HepG2 (cell line): Measurements from ENCODE around the gene TEKTIP1. TPM values are rescaled to one million over a fixed set of nuclear protein-coding genes. Genes with fewer than 3 reads are reported as not detected.

Experiments used
- ATAC-seq: fragments of 200-7000 bp; cut with Tn5 transposase; 3 replicates; pipeline ENCODE4 v1.9.1; 2020; ENCODE audit warnings: mild to moderate bottlenecking, moderate library complexity
- BruUV-seq: library from RNA; stranded (reverse); fragments of 400-500 nt; replicated peaks from 2 replicates; lab custom pipeline; 2021; lab: Mats Ljungman, UMichigan
- CTCF ChIA-PET: fragments of 300-600 bp; formaldehyde crosslinking; extraction: SDS; loops from one replicate; lab custom pipeline; 2021; ENCODE audit warnings: low total read pairs, inconsistent platforms, low intra/inter-chr PET ratio; lab: Yijun Ruan, JAX
- POLR2A ChIA-PET: fragments of 350-600 bp; sonication (Branson Sonifier 250); formaldehyde crosslinking; loops from one replicate; lab custom pipeline; 2020; ENCODE audit warnings: antibody characterized with exemption, inconsistent platforms; lab: Yijun Ruan, JAX
- DNase-seq: peaks from one replicate; pipeline ENCODE4 v3.0.0-alpha.2; 2015; ENCODE audit warnings: low spot score
- FAIRE-seq: peaks from 3 replicates; lab custom pipeline; 2011; peaks lifted over from hg19 to GRCh38; lab: Jason Lieb, UNC
- H2AFZ ChIP-seq: one replicate; pipeline ENCODE4 v1.6.1; 2011; ENCODE audit warnings: low read length, inconsistent platforms
- H3K27ac ChIP-seq: fragments of 300-600 bp; 3 replicates; pipeline ENCODE4 v1.8.0; 2011; ENCODE audit warnings: mixed run types, mild to moderate bottlenecking, mixed read lengths, low read length, inconsistent platforms; ENCODE audit not compliant: insufficient read depth; ENCODE audit errors: extremely low read length
- H3K27me3 ChIP-seq, 2 experiments: fragments of 200-600 bp in 1 of 2; 2 replicates in 1 of 2; 3 replicates in 1 of 2; pipeline versions ENCODE4 v1.6.0 to v1.8.0; 2011; ENCODE audit warnings: low read length in 2 of 2, mild to moderate bottlenecking in 2 of 2, moderate library complexity in 2 of 2, inconsistent platforms in 1 of 2; ENCODE audit not compliant: insufficient read depth in 2 of 2, control insufficient read depth in 1 of 2
- H3K36me3 ChIP-seq, 2 experiments: fragments of 200-600 bp in 1 of 2; replicated peaks in 1 of 2; 2 replicates in 1 of 2; 3 replicates in 1 of 2; pipeline versions ENCODE4 v1.5.1 to v1.8.0; 2011; ENCODE audit warnings: low read length in 2 of 2, inconsistent platforms in 1 of 2; ENCODE audit not compliant: insufficient read depth in 2 of 2, control insufficient read depth in 1 of 2
- H3K4me1 ChIP-seq: 2 replicates; pipeline ENCODE4 v1.5.1; 2012; ENCODE audit warnings: low read length, inconsistent platforms; ENCODE audit not compliant: insufficient read depth
- H3K4me2 ChIP-seq: 2 replicates; pipeline ENCODE4 v1.6.0; 2011; ENCODE audit warnings: low read depth, low read length, inconsistent platforms
- H3K4me3 ChIP-seq, 3 experiments: fragments of 200-600 bp in 1 of 3; sonication (generic), shearing (Covaris generic) in 1 of 3; replicated peaks in 1 of 3; 2 replicates each; pipeline ENCODE4 v1.5.1; 2011 to 2016; ENCODE audit warnings: low read length in 3 of 3, inconsistent platforms in 2 of 3, low read depth in 2 of 3, mild to moderate bottlenecking in 2 of 3, control low read depth in 1 of 3, mixed read lengths in 1 of 3; ENCODE audit not compliant: insufficient read depth in 1 of 3
- H3K79me2 ChIP-seq: one replicate; pipeline ENCODE4 v1.6.1; 2011; ENCODE audit warnings: low read length, inconsistent platforms; ENCODE audit not compliant: insufficient read depth
- H3K9ac ChIP-seq: 2 replicates; pipeline ENCODE4 v1.6.0; 2011; ENCODE audit warnings: mild to moderate bottlenecking, low read depth, low read length, inconsistent platforms; ENCODE audit not compliant: insufficient read depth
- H3K9me3 ChIP-seq: 2 replicates; pipeline ENCODE4 v1.5.1; 2012; ENCODE audit warnings: mild to moderate bottlenecking, low read length
- H4K20me1 ChIP-seq: 2 replicates; pipeline ENCODE4 v1.6.0; 2011; ENCODE audit warnings: inconsistent platforms, mild to moderate bottlenecking, low read length, moderate library complexity; ENCODE audit not compliant: insufficient read depth
- AGO2 ChIP-seq: fragments of 200-400 bp; formaldehyde crosslinking; optimal IDR thresholded peaks from 2 replicates; pipeline ENCODE3; 2017; ENCODE audit warnings: mild to moderate bottlenecking, low read depth, low read length, moderate library complexity
- HNRNPL ChIP-seq: fragments of 200-400 bp; formaldehyde crosslinking; IDR thresholded peaks from 2 replicates; pipeline ENCODE4 v1.6.1; 2017; ENCODE audit warnings: mild to moderate bottlenecking, low read depth, low read length
- XRCC5 ChIP-seq: fragments of 200-400 bp; formaldehyde crosslinking; optimal IDR thresholded peaks from 2 replicates; pipeline ENCODE3; 2017; ENCODE audit warnings: mild to moderate bottlenecking, low read length
- ZNF460 ChIP-seq: sonication (generic); formaldehyde crosslinking; IDR thresholded peaks from 2 replicates; pipeline ENCODE4 v1.5.1; 2020; ENCODE audit warnings: missing genetic modification reagents, mild to moderate bottlenecking, borderline replicate concordance
- ZNF468 ChIP-seq: sonication (generic); formaldehyde crosslinking; IDR thresholded peaks from 2 replicates; pipeline ENCODE4 v1.8.0; 2022; ENCODE audit warnings: mild to moderate bottlenecking, moderate library complexity, missing genetic modification reagents
- WGBS: methylation state at CpG from one replicate; pipeline ENCODE4 v1.1.6; 2017; ENCODE audit warnings: low lambda C conversion rate; 5-methylcytosine and 5-hydroxymethylcytosine counted together
- in situ Hi-C: cut with HindIII; loops from 2 replicates; pipeline ENCODE4 v1.10.0; 2017; ENCODE audit warnings: low pct_unique_long_range_greater_than_20kb; ENCODE audit not compliant: extremely low pct_ligation_motif_present
- intact Hi-C: fragments of 100-400 bp; cut with micrococcal nuclease; formaldehyde crosslinking; loops from one replicate; pipeline ENCODE4 v1.10.0; 2022; ENCODE audit not compliant: unreplicated experiment
- polyA plus RNA-seq, 8 experiments: library from polyadenylated mRNA; depleted of rRNA in 3 of 8; stranded (reverse) in 7 of 8; unstranded in 1 of 8; fragments of >200 nt; fragmentation: Illumina TruSeq in 4 of 8; extraction: Trizol in 4 of 8; gene quantifications; 2 replicates each; pipeline versions ENCODE4 v1.2.1 to v1.2.3, GENCODE V29; 2011 to 2016; ENCODE audit warnings: low read depth in 4 of 8, missing spikeins in 1 of 8, mixed read lengths in 1 of 8; ENCODE audit not compliant: insufficient read depth in 1 of 8
- total RNA-seq, 5 experiments: library from RNA; depleted of rRNA; stranded (reverse); fragments of >200 nt; fragmentation: Illumina TruSeq; extraction: Trizol; gene quantifications; 2 replicates each; pipeline ENCODE4 v1.2.3, GENCODE V29; 2016; ENCODE audit warnings: low read depth in 1 of 5
- TF ChIP-seq, protein P1 (sequence below): sonication (generic); formaldehyde crosslinking; IDR thresholded peaks from 2 replicates; pipeline ENCODE4 v1.4.0; 2020; ENCODE audit warnings: missing genetic modification reagents
- TF ChIP-seq, protein P2 (sequence below): sonication (generic); formaldehyde crosslinking; IDR thresholded peaks from 2 replicates; pipeline ENCODE4 v1.9.0; 2022; ENCODE audit warnings: missing genetic modification reagents, mild to moderate bottlenecking, borderline replicate concordance
- TF ChIP-seq, protein P3 (sequence below): sonication (generic); formaldehyde crosslinking; IDR thresholded peaks from 2 replicates; pipeline ENCODE4 v1.5.1; 2020; ENCODE audit warnings: mild to moderate bottlenecking, missing genetic modification reagents, moderate library complexity

Gene TEKTIP1
- total and polyA plus RNA-seq, 2 of the 13 experiments (the other 11 are each of a cell fraction or from before 2014, with no cell fraction given): not detected

DNA sequence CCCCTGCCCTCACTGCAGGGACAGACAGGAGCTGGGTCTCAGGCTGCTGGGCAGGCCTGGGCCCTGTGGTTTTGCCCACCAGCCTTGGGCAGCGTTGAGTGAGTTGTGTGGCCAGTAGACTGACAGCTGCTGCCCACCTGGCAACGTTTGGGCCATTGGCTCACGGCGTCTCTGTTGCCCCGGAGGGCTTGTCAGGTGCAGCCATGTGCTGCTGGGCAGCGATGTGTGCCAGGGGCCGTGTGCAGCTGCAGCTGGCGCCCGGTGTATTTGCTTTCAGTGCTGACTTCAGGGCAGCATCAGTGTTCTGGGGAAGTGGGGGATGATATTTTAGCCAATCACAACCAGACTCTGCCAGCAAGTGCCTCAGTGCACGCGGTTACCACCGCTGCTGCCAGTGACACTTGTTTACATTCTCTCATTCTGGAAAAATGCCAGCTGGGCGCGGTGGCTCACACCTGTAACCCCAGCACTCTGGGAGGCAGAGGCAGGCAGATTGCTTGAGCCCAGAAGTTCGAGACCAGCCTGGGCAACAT lies 22.2 kb upstream of the TEKTIP1 start:
- DNase-seq (no peak), ATAC-seq (no peak), FAIRE-seq (no peak)
- Histone ChIP-seq H3K9ac (no peak overlapping the region), H4K20me1 (peaks cover 34% of the 10 kb centered on the region; the same call in 1 of the 2 replicates), H2AFZ (no peak overlapping the region), H3K9me3 (no peaks in the 10 kb centered on the region), H3K36me3 (peaks cover 7 to 26% of the 10 kb centered on the region in 2 experiments; a peak in 4 of 5 replicates), H3K4me3 (no peak overlapping the region), H3K27me3 (no peaks in the 10 kb centered on the region), H3K4me1 (peaks cover 15% of the 10 kb centered on the region), H3K27ac (no peak overlapping the region), H3K79me2 (peaks cover 58% of the 10 kb centered on the region), H3K4me2 (no peak overlapping the region)
- intact Hi-C loops: no loop called here
- in situ Hi-C loops: no loop called here
- POLR2A ChIA-PET: no interaction called here
- CTCF ChIA-PET: no interaction called here
- BruUV-seq: no TSS peak
- WGBS: 88% methylated on average over 9 of the region's 15 CpGs
- TF ChIP-seq, protein P1, sequence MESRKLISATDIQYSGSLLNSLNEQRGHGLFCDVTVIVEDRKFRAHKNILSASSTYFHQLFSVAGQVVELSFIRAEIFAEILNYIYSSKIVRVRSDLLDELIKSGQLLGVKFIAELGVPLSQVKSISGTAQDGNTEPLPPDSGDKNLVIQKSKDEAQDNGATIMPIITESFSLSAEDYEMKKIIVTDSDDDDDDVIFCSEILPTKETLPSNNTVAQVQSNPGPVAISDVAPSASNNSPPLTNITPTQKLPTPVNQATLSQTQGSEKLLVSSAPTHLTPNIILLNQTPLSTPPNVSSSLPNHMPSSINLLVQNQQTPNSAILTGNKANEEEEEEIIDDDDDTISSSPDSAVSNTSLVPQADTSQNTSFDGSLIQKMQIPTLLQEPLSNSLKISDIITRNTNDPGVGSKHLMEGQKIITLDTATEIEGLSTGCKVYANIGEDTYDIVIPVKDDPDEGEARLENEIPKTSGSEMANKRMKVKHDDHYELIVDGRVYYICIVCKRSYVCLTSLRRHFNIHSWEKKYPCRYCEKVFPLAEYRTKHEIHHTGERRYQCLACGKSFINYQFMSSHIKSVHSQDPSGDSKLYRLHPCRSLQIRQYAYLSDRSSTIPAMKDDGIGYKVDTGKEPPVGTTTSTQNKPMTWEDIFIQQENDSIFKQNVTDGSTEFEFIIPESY (CRISPR knock-in tag): peak; percentile 98
- TF ChIP-seq ZNF468: no peak
- TF ChIP-seq, protein P2, sequence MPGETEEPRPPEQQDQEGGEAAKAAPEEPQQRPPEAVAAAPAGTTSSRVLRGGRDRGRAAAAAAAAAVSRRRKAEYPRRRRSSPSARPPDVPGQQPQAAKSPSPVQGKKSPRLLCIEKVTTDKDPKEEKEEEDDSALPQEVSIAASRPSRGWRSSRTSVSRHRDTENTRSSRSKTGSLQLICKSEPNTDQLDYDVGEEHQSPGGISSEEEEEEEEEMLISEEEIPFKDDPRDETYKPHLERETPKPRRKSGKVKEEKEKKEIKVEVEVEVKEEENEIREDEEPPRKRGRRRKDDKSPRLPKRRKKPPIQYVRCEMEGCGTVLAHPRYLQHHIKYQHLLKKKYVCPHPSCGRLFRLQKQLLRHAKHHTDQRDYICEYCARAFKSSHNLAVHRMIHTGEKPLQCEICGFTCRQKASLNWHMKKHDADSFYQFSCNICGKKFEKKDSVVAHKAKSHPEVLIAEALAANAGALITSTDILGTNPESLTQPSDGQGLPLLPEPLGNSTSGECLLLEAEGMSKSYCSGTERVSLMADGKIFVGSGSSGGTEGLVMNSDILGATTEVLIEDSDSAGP: 0 out of 2 replicates have a peak, but pooled peaks have one; percentile 19
- peak; percentile 81 for TF ChIP-seq ZNF460 (CRISPR knock-in tag)
- TF ChIP-seq, protein P3, sequence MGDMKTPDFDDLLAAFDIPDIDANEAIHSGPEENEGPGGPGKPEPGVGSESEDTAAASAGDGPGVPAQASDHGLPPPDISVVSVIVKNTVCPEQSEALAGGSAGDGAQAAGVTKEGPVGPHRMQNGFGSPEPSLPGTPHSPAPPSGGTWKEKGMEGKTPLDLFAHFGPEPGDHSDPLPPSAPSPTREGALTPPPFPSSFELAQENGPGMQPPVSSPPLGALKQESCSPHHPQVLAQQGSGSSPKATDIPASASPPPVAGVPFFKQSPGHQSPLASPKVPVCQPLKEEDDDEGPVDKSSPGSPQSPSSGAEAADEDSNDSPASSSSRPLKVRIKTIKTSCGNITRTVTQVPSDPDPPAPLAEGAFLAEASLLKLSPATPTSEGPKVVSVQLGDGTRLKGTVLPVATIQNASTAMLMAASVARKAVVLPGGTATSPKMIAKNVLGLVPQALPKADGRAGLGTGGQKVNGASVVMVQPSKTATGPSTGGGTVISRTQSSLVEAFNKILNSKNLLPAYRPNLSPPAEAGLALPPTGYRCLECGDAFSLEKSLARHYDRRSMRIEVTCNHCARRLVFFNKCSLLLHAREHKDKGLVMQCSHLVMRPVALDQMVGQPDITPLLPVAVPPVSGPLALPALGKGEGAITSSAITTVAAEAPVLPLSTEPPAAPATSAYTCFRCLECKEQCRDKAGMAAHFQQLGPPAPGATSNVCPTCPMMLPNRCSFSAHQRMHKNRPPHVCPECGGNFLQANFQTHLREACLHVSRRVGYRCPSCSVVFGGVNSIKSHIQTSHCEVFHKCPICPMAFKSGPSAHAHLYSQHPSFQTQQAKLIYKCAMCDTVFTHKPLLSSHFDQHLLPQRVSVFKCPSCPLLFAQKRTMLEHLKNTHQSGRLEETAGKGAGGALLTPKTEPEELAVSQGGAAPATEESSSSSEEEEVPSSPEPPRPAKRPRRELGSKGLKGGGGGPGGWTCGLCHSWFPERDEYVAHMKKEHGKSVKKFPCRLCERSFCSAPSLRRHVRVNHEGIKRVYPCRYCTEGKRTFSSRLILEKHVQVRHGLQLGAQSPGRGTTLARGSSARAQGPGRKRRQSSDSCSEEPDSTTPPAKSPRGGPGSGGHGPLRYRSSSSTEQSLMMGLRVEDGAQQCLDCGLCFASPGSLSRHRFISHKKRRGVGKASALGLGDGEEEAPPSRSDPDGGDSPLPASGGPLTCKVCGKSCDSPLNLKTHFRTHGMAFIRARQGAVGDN (CRISPR knock-in tag): peak; percentile 20; the same call in 1 of the 2 replicates
- no peak for TF ChIP-seq XRCC5
- 0 out of 2 replicates have a peak, but pooled peaks have one; percentile 28 for TF ChIP-seq HNRNPL
- TF ChIP-seq AGO2: peak; percentile 67
